Adrenal gland (tissue), 12 donors: ENCODE results near the gene FAM219A. TPM values are rescaled to one million over a fixed set of nuclear protein-coding genes. Genes with fewer than 3 reads are reported as not detected.

Experiments used
- DNase-seq, 7 donors: peaks; one replicate each; pipeline ENCODE4 v3.0.0-alpha.2; 2019 to 2020
- H3K27ac ChIP-seq, 5 donors: fragments of 200-600 bp; sonication (generic) in 4 of 5; 1 replicate in 3 of 5; 2 replicates in 2 of 5; pipeline versions ENCODE4 v1.5.1 to v1.8.0; 2016 to 2020; ENCODE audit warnings: mild to moderate bottlenecking in 1 of 5
- H3K27me3 ChIP-seq: fragments of 200-600 bp; 2 replicates; pipeline ENCODE4 v1.8.0; 2021
- H3K36me3 ChIP-seq, 2 donors: fragments of 200-600 bp; replicated peaks in 1 of 2; 1 replicate in 1 of 2; 2 replicates in 1 of 2; pipeline versions ENCODE4 v1.5.1 to v1.8.0; 2018 to 2022
- H3K4me1 ChIP-seq, 2 donors: fragments of 200-600 bp; replicated peaks in 1 of 2; 1 replicate in 1 of 2; 2 replicates in 1 of 2; pipeline versions ENCODE4 v1.5.1 to v1.8.0; 2018 to 2021
- H3K4me3 ChIP-seq, 4 donors: fragments of 200-600 bp; sonication (generic) in 3 of 4; one replicate each; pipeline ENCODE4 v1.5.1; 2016 to 2018
- H3K9me3 ChIP-seq, 3 donors: fragments of 200-600 bp; sonication (generic) in 1 of 3; replicated peaks in 1 of 3; 1 replicate in 2 of 3; 2 replicates in 1 of 3; pipeline versions ENCODE4 v1.5.1 to v1.8.0; 2016 to 2021
- CTCF ChIP-seq, 6 experiments: fragments of 450-650 bp in 4 of 6; fragments of 200-600 bp in 2 of 6; sonication (generic) in 1 of 6; IDR thresholded peaks; 1 replicate in 5 of 6; 2 replicates in 1 of 6; pipeline versions ENCODE4 v1.5.1 to v1.8.0; 2016 to 2021; ENCODE audit warnings: antibody characterized with exemption in 6 of 6, mild to moderate bottlenecking in 2 of 6, moderate library complexity in 1 of 6
- POLR2A ChIP-seq, 2 donors: fragments of 450-650 bp; IDR thresholded peaks; one replicate each; pipeline ENCODE4 v1.6.1; 2017; ENCODE audit warnings: antibody characterized with exemption in 2 of 2, mild to moderate bottlenecking in 2 of 2, moderate library complexity in 1 of 2
- WGBS, 4 donors: extraction: QIAGEN DNeasy Blood & Tissue Kit in 2 of 4; methylation state at CpG; one replicate each; pipeline versions ENCODE4 v1.1.5 to v1.1.7; 2013 to 2017; 5-methylcytosine and 5-hydroxymethylcytosine counted together
- intact Hi-C, 2 donors: fragments of 100-400 bp; cut with DNase I; formaldehyde crosslinking; loops; one replicate each; pipeline versions ENCODE4 v1.14.1 to v1.15.0; 2022 to 2023
- polyA plus RNA-seq, 3 donors: library from polyadenylated mRNA; stranded (reverse); fragments of 200-250 nt in 2 of 3; fragments of 350-450 nt in 1 of 3; fragmentation: Illumina TruSeq in 1 of 3; extraction: RNeasy Lipid Tissue Mini Kit (QIAGEN cat#74804) in 1 of 3; gene quantifications; one replicate each; pipeline ENCODE4 v1.2.3, GENCODE V29; 2013 to 2014
- total RNA-seq, 9 donors: library from RNA; depleted of rRNA in 4 of 9; stranded (reverse); fragments of >200 nt in 4 of 9; fragments of 120-200 nt in 1 of 9; fragmentation: NEBNext Ultra II Directional in 1 of 9; extraction: Animal tissue kit (Norgen Biotek cat#: 25700) in 1 of 9; gene quantifications; one replicate each; pipeline versions ENCODE4 v1.1.0 to v1.2.4, GENCODE V29; 2013 to 2023
- donor health status: healthy with polysubstance abuse.
- donor health status: Bipolar disorder and iron deficiency.
- donor health status: DM: yes; HTN: yes; CAD: no.
- donor health status: DM: no; HTN: no; CAD: no.
- donor health status: DM: no; HTN: no; CAD: no.
- donor health status: DM: yes; HTN: yes; CAD: no.

Gene FAM219A
- total and polyA plus RNA-seq, 12 donors, result 7.6 to 26.9 (median 14.9) TPM

- intact Hi-C loops, result loop anchor here (5.0 kb wide), 2 partner anchors 65 to 100 kb away; no protein-coding TSS in a partner anchor
- WGBS, 4 donors, result 54 to 76% (median 62%) methylated on average over 4 to 10 of the region's 10 CpGs
- no peak for TF ChIP-seq CTCF (IDR thresholded peaks at IDR 0.05)
- no peak for TF ChIP-seq POLR2A (IDR thresholded peaks at IDR 0.05)
- H3K27me3 ChIP-seq, result no peaks in the 10 kb centered on the region
- H3K27ac ChIP-seq, result no peak overlapping the region
- no peaks in the 10 kb centered on the region for H3K9me3 ChIP-seq
- H3K36me3 ChIP-seq, result no peaks in the 10 kb centered on the region
- H3K4me1 ChIP-seq, result no peaks in the 10 kb centered on the region
- no peak overlapping the region for H3K4me3 ChIP-seq
- DNase-seq, result no peak
Measured at GRCh38 chr9:34502471-34502870, 44.1 kb upstream of the FAM219A start.

- no peak for TF ChIP-seq CTCF (IDR thresholded peaks at IDR 0.05)
- TF ChIP-seq POLR2A (IDR thresholded peaks at IDR 0.05), result no peak
- no peak overlapping the region for H3K27ac ChIP-seq
- no peak overlapping the region for H3K4me3 ChIP-seq
- intact Hi-C loops, result loop anchor here (2.0 to 5.0 kb wide), 3 partner anchors 65 to 100 kb away; no protein-coding TSS in a partner anchor
- H3K9me3 ChIP-seq, result no peaks in the 10 kb centered on the region
- 37 to 100% (median 43%) methylated on average over 1 to 5 of the region's 5 CpGs for WGBS, 4 donors
- no peaks in the 10 kb centered on the region for H3K36me3 ChIP-seq
- no peak for DNase-seq
- no peaks in the 10 kb centered on the region for H3K27me3 ChIP-seq
- H3K4me1 ChIP-seq, result no peaks in the 10 kb centered on the region
Measured at GRCh38 chr9:34501889-34502425, 43.6 kb upstream of the FAM219A start.

DNA sequence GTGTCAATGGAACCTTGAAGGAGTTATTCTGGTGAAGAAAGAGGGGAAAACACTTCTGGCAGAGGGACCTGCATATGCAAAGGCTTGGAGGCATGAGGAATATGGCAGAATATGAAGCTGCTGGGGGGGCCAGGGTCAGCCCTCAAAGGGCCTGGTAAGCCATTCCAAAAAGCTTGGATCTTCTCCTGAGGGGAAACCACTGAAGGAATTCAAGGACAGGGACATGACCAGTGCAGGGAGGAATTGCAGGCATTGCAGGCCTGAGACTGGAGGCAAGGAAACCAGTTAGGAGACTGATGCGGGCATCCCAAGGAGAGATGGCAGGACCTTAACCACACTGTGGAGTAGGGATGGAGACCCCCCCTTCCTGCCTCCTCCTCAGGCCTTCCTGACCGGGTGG, 43.0 kb upstream of the FAM219A start:
- WGBS, 4 donors, result 52 to 83% (median 65%) methylated on average over 1 to 2 of the region's 2 CpGs
- H3K27ac ChIP-seq, result no peak overlapping the region
- no peaks in the 10 kb centered on the region for H3K27me3 ChIP-seq
- TF ChIP-seq CTCF (IDR thresholded peaks at IDR 0.05), result no peak
- TF ChIP-seq POLR2A (IDR thresholded peaks at IDR 0.05), result no peak
- intact Hi-C loops, result loop anchor here (2.0 to 5.0 kb wide), 3 partner anchors 64 to 99 kb away; no protein-coding TSS in a partner anchor
- no peak for DNase-seq
- H3K4me3 ChIP-seq, result no peak overlapping the region
- no peaks in the 10 kb centered on the region for H3K36me3 ChIP-seq
- H3K9me3 ChIP-seq, result no peaks in the 10 kb centered on the region
- no peaks in the 10 kb centered on the region for H3K4me1 ChIP-seq

DNA sequence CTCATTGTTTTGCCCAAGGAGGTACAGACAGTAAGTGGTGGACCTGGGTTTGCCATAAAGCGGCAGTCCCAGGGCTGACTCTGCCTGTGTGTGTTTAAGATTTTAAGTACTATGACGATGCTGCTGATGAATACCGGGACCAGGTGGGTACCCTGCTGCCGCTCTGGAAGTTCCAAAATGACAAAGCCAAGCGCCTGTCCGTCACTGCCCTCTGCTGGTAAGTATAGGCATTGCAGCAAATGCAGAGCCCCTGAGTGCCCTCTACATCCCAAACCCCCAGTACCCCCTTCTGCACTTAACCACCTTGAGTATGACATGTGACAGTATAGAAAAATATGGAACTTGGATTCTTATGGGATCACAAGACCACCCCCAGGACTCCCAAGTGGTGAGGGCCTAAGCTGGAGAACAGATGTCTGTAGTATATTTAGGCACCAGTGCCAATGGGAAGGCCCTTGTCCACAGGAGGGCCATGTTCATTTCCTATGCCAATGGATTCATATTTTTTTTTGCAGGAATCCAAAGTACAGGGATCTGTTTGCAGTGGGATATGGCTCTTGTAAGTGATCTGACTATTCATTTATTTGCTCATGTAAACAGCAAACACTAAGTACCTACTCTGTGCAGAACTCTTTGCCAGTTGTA, 42.4 kb upstream of the FAM219A start:
- Histone ChIP-seq H3K4me1 (no peaks in the 10 kb centered on the region), H3K27ac (no peak overlapping the region), H3K36me3 (no peaks in the 10 kb centered on the region), H3K9me3 (no peaks in the 10 kb centered on the region), H3K4me3 (no peak overlapping the region), H3K27me3 (no peaks in the 10 kb centered on the region)
- peak; percentile 36 to 80 (median 61) for DNase-seq
- TF ChIP-seq CTCF (IDR thresholded peaks at IDR 0.05), result peak; percentile 90 to 97 (median 92)
- TF ChIP-seq POLR2A (IDR thresholded peaks at IDR 0.05), result no peak
- 0 to 4% (median 2%) methylated on average over 6 of the region's 6 CpGs for WGBS, 4 donors
- intact Hi-C loops, result loop anchor here (2.0 to 5.0 kb wide), 3 partner anchors 63 to 98 kb away; no protein-coding TSS in a partner anchor
